Vagina (tissue), 2 donors: ENCODE data around the gene KATNB1. TPM values are rescaled to one million over a fixed set of nuclear protein-coding genes. Genes with fewer than 3 reads are reported as not detected.

Experiments used
- DNase-seq, 2 donors: peaks; one replicate each; pipeline ENCODE4 v3.0.0-alpha.2; 2017; ENCODE audit errors: extremely low spot score in 2 of 2
- H3K27ac ChIP-seq: fragments of 200-600 bp; sonication (generic); one replicate; pipeline ENCODE4 v1.5.1; 2019
- H3K27me3 ChIP-seq: fragments of 200-600 bp; sonication (generic); one replicate; pipeline ENCODE4 v1.5.1; 2019
- H3K36me3 ChIP-seq, 2 donors: fragments of 200-600 bp; sonication (generic); one replicate each; pipeline ENCODE4 v1.5.1; 2017 to 2019
- H3K4me1 ChIP-seq: fragments of 200-600 bp; sonication (generic); one replicate; pipeline ENCODE4 v1.5.1; 2019
- H3K4me3 ChIP-seq, 2 donors: fragments of 200-600 bp; sonication (generic); 1 replicate in 1 of 2; 2 replicates in 1 of 2; pipeline ENCODE4 v1.5.1; 2016 to 2019
- H3K9me3 ChIP-seq: fragments of 200-600 bp; sonication (generic); one replicate; pipeline ENCODE4 v1.5.1; 2019
- POLR2A ChIP-seq, 2 donors: fragments of 450-650 bp; IDR thresholded peaks; one replicate each; pipeline ENCODE4 v1.6.1; 2017; ENCODE audit warnings: antibody characterized with exemption in 2 of 2, mild to moderate bottlenecking in 2 of 2, moderate library complexity in 2 of 2
- POLR2AphosphoS5 ChIP-seq, 2 donors: sonication (generic); formaldehyde crosslinking; IDR thresholded peaks; one replicate each; pipeline ENCODE4 v1.9.0; 2017; ENCODE audit warnings: antibody characterized with exemption in 2 of 2, mild to moderate bottlenecking in 2 of 2, low read depth in 1 of 2; ENCODE audit not compliant: insufficient read depth in 1 of 2
- intact Hi-C: fragments of 100-400 bp; cut with DNase I; formaldehyde crosslinking; loops from one replicate; pipeline ENCODE4 v1.15.1; 2023
- total RNA-seq: library from RNA; depleted of rRNA; stranded (reverse); fragments of >200 nt; gene quantifications from one replicate; pipeline ENCODE4 v1.2.3, GENCODE V29; 2016
- TF ChIP-seq, protein P1 (sequence below), 3 experiments: fragments of 450-650 bp in 2 of 3; fragments of 200-600 bp in 1 of 3; sonication (generic) in 1 of 3; IDR thresholded peaks; one replicate each; pipeline ENCODE4 v1.5.1; 2017 to 2019; ENCODE audit warnings: antibody characterized with exemption in 3 of 3, mild to moderate bottlenecking in 2 of 3, moderate library complexity in 2 of 3

KATNB1 gene
- total RNA-seq, 1 donor from 2014 or later = 23.6 TPM

DNA sequence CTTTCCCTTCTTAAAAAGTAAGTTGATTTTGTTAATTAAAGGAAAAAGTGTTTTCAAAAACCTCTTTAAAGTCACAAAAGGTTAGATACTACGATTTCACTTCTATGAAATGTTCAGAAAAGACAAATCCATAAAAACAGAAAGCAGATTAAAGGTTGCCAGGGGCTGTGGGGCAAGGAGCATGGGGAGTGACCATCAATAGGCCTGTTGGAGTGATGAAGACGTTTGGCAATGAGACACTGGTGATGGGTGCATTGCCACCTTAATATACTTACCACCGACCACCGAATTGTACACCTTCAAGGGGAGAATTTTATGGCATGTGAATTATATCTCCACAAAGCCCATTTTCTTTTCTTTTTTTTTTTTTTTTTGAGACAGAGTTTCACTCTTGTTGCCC is 47.5 kb downstream of the KATNB1 start:
- peaks cover 21% of the 10 kb centered on the region for H3K4me1 ChIP-seq
- no peak for DNase-seq
- intact Hi-C loops = no loop called here
- no peak overlapping the region for H3K27ac ChIP-seq
- no peaks in the 10 kb centered on the region for H3K9me3 ChIP-seq
- H3K36me3 ChIP-seq = no peaks in the 10 kb centered on the region
- no peaks in the 10 kb centered on the region for H3K27me3 ChIP-seq
- TF ChIP-seq POLR2A (IDR thresholded peaks at IDR 0.05) (no peak), POLR2AphosphoS5 (IDR thresholded peaks at IDR 0.05; ENCODE audit: insufficient read depth in 1 of 2, low read depth in 1 of 2) (no peak)
- TF ChIP-seq, protein P1, sequence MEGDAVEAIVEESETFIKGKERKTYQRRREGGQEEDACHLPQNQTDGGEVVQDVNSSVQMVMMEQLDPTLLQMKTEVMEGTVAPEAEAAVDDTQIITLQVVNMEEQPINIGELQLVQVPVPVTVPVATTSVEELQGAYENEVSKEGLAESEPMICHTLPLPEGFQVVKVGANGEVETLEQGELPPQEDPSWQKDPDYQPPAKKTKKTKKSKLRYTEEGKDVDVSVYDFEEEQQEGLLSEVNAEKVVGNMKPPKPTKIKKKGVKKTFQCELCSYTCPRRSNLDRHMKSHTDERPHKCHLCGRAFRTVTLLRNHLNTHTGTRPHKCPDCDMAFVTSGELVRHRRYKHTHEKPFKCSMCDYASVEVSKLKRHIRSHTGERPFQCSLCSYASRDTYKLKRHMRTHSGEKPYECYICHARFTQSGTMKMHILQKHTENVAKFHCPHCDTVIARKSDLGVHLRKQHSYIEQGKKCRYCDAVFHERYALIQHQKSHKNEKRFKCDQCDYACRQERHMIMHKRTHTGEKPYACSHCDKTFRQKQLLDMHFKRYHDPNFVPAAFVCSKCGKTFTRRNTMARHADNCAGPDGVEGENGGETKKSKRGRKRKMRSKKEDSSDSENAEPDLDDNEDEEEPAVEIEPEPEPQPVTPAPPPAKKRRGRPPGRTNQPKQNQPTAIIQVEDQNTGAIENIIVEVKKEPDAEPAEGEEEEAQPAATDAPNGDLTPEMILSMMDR (IDR thresholded peaks at IDR 0.05) = no peak
- no peak overlapping the region for H3K4me3 ChIP-seq

DNA sequence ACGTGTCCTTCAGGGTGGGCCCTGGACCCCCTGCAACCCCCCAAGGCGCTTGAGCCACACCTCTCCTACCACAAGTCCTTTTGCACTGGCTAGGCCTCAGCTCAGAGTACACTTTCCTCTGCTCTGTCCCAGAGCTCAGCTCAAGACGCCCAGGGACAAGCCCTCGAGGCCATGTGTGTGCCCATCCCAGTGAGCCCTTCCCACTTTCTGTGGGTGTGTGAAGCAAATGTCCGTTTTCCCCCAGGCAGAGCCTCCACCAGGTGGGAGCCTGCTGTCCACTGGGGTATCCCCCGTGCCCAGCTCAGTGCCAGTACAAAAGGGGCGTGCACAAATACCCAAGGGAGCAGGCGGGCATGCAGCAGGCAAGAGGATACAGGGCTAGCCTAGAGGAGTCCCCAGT is 48.3 kb downstream of the KATNB1 start:
- no peaks in the 10 kb centered on the region for H3K9me3 ChIP-seq
- TF ChIP-seq POLR2AphosphoS5 (IDR thresholded peaks at IDR 0.05; ENCODE audit: insufficient read depth in 1 of 2, low read depth in 1 of 2) (no peak), POLR2A (IDR thresholded peaks at IDR 0.05) (no peak)
- TF ChIP-seq, protein P1 (IDR thresholded peaks at IDR 0.05) = no peak
- peaks cover 21% of the 10 kb centered on the region for H3K4me1 ChIP-seq
- H3K36me3 ChIP-seq = no peaks in the 10 kb centered on the region
- H3K4me3 ChIP-seq = no peak overlapping the region
- no peak overlapping the region for H3K27ac ChIP-seq
- intact Hi-C loops = no loop called here
- H3K27me3 ChIP-seq = no peaks in the 10 kb centered on the region
- no peak for DNase-seq

DNA sequence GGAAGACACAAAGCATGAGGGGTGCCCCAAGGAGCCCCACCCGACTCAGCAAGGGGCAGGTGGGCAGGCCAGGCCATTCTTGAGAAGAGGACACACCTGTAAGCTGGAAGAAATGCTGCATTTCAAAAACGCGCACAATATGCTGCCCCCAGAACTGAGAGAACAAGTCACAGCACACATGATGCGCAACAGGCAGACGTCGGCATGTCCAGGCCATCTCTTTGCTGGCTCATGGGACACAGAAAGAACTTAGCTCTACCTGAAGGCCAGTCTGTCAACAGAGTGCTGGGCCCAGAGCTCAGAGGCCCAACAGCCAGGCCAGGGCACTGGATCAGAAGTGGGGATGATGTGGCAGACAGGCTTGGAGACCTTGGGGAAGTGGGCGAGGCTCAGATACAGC is 48.8 kb downstream of the KATNB1 start:
- H3K4me3 ChIP-seq = no peak overlapping the region
- H3K4me1 ChIP-seq = peaks cover 21% of the 10 kb centered on the region
- TF ChIP-seq, protein P1 (IDR thresholded peaks at IDR 0.05) = no peak
- TF ChIP-seq POLR2A (IDR thresholded peaks at IDR 0.05) (no peak), POLR2AphosphoS5 (IDR thresholded peaks at IDR 0.05; ENCODE audit: insufficient read depth in 1 of 2, low read depth in 1 of 2) (no peak)
- H3K27ac ChIP-seq = no peak overlapping the region
- no peaks in the 10 kb centered on the region for H3K9me3 ChIP-seq
- H3K36me3 ChIP-seq = no peaks in the 10 kb centered on the region
- no peak for DNase-seq
- no peaks in the 10 kb centered on the region for H3K27me3 ChIP-seq
- intact Hi-C loops = no loop called here

DNA sequence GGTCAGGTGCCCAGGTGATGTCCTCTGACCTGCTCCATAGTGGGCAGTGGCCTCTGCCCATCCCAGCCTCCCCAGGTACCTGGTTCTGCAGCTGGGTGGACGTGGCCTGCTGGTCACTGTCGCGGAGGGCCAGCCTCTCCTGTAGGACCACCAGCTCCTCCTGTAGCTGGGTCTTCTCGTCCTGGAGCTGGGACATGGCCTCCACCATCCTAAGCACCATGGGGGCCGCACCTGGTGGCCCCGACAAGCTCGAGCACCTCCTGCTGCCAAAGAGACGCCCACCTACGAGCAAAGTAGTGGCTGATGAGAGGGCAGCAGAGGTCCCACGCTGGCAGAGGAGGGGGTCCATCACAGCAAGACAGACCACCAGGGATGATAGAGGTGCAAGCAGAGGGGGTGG is 49.8 kb downstream of the KATNB1 start:
- peaks cover 21% of the 10 kb centered on the region for H3K4me1 ChIP-seq
- no peak for DNase-seq
- TF ChIP-seq, protein P1 (IDR thresholded peaks at IDR 0.05) = no peak
- TF ChIP-seq POLR2A (IDR thresholded peaks at IDR 0.05) (no peak), POLR2AphosphoS5 (IDR thresholded peaks at IDR 0.05; ENCODE audit: insufficient read depth in 1 of 2, low read depth in 1 of 2) (no peak)
- intact Hi-C loops = no loop called here
- no peaks in the 10 kb centered on the region for H3K36me3 ChIP-seq
- H3K27ac ChIP-seq = no peak overlapping the region
- H3K9me3 ChIP-seq = no peaks in the 10 kb centered on the region
- H3K27me3 ChIP-seq = no peaks in the 10 kb centered on the region
- H3K4me3 ChIP-seq = no peak overlapping the region

DNA sequence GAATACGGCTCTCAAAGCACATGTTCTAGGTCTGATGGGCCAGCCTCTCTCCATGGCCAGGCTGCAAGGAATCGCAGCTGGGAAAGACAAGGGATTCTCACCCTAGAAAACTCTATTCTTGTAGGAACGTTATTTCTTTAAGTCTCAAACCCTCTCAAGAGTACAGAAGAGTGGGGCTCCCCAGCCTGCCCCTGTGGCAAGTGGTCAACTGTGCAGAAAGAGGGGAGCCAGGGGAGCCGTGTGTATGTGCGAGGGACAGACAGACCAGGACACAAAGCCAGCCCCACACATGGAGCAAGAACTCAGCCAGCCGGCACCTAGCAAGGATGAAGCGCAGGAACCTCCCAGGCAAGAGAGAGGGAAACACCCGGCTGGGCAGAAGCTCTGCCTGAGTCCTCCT is 50.4 kb downstream of the KATNB1 start:
- no peaks in the 10 kb centered on the region for H3K9me3 ChIP-seq
- TF ChIP-seq, protein P1 (IDR thresholded peaks at IDR 0.05) = no peak
- TF ChIP-seq POLR2AphosphoS5 (IDR thresholded peaks at IDR 0.05; ENCODE audit: insufficient read depth in 1 of 2, low read depth in 1 of 2) (no peak), POLR2A (IDR thresholded peaks at IDR 0.05) (no peak)
- peaks cover 21% of the 10 kb centered on the region for H3K4me1 ChIP-seq
- H3K27me3 ChIP-seq = no peaks in the 10 kb centered on the region
- DNase-seq = no peak
- intact Hi-C loops = no loop called here
- no peak overlapping the region for H3K4me3 ChIP-seq
- H3K36me3 ChIP-seq = no peaks in the 10 kb centered on the region
- H3K27ac ChIP-seq = peak overlapping the region; percentile 68
